ENCODE data around the gene EIF5A. TPM values are rescaled to one million over a fixed set of nuclear protein-coding genes. Genes with fewer than 3 reads are reported as not detected.

EIF5A gene
- total RNA-seq, 1 donor: 436 TPM

DNA sequence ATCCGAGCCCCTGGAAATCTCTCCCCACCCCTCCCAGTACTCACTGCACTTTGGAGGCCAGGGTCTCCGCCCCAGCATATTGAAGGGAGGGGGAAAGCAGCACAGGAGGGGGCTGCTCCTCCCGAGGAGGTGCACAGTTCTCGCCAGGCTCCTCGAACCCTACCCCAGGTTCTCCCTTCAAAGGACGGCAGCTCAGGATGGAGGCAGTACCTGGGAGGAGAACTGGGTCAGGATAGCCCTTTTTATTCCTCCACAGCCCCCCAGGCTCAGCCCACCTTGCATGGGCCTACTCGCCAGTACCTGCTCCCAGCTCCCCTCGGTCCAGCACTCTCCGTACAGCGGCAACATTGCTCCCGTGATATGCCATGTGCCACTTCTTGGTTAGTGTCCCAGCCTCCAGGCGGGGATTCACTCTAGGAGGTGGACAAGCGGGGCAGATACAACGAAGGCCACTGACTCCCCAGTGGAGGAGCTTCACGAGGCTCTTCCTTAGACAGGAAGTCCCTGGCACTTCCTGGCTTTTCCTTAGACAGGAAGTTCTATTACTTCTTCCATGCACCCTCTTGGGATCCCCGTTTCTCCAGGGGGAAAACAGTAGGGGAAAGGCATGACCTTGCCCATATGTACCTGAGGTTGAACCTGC, 9.9 kb downstream of the EIF5A start:
- peaks cover 24% of the 10 kb centered on the region for H4K20me1 ChIP-seq (ENCODE audit: insufficient read depth, low read length)
- no peaks in the 10 kb centered on the region for H3K27me3 ChIP-seq (ENCODE audit: insufficient read depth, low read length)
- TF ChIP-seq, protein P1, sequence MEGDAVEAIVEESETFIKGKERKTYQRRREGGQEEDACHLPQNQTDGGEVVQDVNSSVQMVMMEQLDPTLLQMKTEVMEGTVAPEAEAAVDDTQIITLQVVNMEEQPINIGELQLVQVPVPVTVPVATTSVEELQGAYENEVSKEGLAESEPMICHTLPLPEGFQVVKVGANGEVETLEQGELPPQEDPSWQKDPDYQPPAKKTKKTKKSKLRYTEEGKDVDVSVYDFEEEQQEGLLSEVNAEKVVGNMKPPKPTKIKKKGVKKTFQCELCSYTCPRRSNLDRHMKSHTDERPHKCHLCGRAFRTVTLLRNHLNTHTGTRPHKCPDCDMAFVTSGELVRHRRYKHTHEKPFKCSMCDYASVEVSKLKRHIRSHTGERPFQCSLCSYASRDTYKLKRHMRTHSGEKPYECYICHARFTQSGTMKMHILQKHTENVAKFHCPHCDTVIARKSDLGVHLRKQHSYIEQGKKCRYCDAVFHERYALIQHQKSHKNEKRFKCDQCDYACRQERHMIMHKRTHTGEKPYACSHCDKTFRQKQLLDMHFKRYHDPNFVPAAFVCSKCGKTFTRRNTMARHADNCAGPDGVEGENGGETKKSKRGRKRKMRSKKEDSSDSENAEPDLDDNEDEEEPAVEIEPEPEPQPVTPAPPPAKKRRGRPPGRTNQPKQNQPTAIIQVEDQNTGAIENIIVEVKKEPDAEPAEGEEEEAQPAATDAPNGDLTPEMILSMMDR (IDR thresholded peaks at IDR 0.05; ENCODE audit: extremely low read depth, low read depth, low read length): no peak
- H3K79me2 ChIP-seq (ENCODE audit: insufficient read depth, low read length): peaks cover 25% of the 10 kb centered on the region
- H3K4me2 ChIP-seq (ENCODE audit: insufficient read depth, low read length): no peak overlapping the region
- no peaks in the 10 kb centered on the region for H3K9me3 ChIP-seq (ENCODE audit: low read depth, low read length)
- H3K36me3 ChIP-seq (ENCODE audit: insufficient read depth, low read length): peaks cover 67% of the 10 kb centered on the region
- no peak overlapping the region for H2AFZ ChIP-seq (ENCODE audit: low read length)
- H3K27ac ChIP-seq (ENCODE audit: low read depth, low read length): no peak overlapping the region
- H3K4me3 ChIP-seq (ENCODE audit: insufficient read depth, low read length): no peak overlapping the region
- H3K4me1 ChIP-seq (ENCODE audit: insufficient read depth, low read length): peaks cover 28% of the 10 kb centered on the region
- DNase-seq (ENCODE audit: insufficient read length, low spot score, missing footprints): peak; percentile 82

- TF ChIP-seq, protein P1 (IDR thresholded peaks at IDR 0.05; ENCODE audit: extremely low read depth, low read depth, low read length): no peak
- no peak overlapping the region for H3K4me3 ChIP-seq (ENCODE audit: insufficient read depth, low read length)
- H3K27ac ChIP-seq (ENCODE audit: low read depth, low read length): no peak overlapping the region
- H3K4me2 ChIP-seq (ENCODE audit: insufficient read depth, low read length): no peak overlapping the region
- H3K4me1 ChIP-seq (ENCODE audit: insufficient read depth, low read length): peaks cover 18% of the 10 kb centered on the region
- no peaks in the 10 kb centered on the region for H3K27me3 ChIP-seq (ENCODE audit: insufficient read depth, low read length)
- H2AFZ ChIP-seq (ENCODE audit: low read length): no peak overlapping the region
- peaks cover 67% of the 10 kb centered on the region for H3K36me3 ChIP-seq (ENCODE audit: insufficient read depth, low read length)
- peaks cover 15% of the 10 kb centered on the region for H3K79me2 ChIP-seq (ENCODE audit: insufficient read depth, low read length)
- no peaks in the 10 kb centered on the region for H3K9me3 ChIP-seq (ENCODE audit: low read depth, low read length)
- peak; percentile 76 for DNase-seq (ENCODE audit: insufficient read length, low spot score, missing footprints)
- peaks cover 14% of the 10 kb centered on the region for H4K20me1 ChIP-seq (ENCODE audit: insufficient read depth, low read length)
These were observed 10.9 kb downstream of the EIF5A start for GRCh38 chr17:7318121-7318860.

- Histone ChIP-seq H3K27ac (ENCODE audit: low read depth, low read length) (no peak overlapping the region), H2AFZ (ENCODE audit: low read length) (no peak overlapping the region), H3K4me3 (ENCODE audit: insufficient read depth, low read length) (no peak overlapping the region), H3K79me2 (ENCODE audit: insufficient read depth, low read length) (no peaks in the 10 kb centered on the region), H3K36me3 (ENCODE audit: insufficient read depth, low read length) (peaks cover 82% of the 10 kb centered on the region), H3K4me2 (ENCODE audit: insufficient read depth, low read length) (no peak overlapping the region), H3K9me3 (ENCODE audit: low read depth, low read length) (no peaks in the 10 kb centered on the region), H4K20me1 (ENCODE audit: insufficient read depth, low read length) (no peaks in the 10 kb centered on the region), H3K4me1 (ENCODE audit: insufficient read depth, low read length) (no peaks in the 10 kb centered on the region), H3K27me3 (ENCODE audit: insufficient read depth, low read length) (no peaks in the 10 kb centered on the region)
- DNase-seq (ENCODE audit: insufficient read length, low spot score, missing footprints): peak; percentile 69
- TF ChIP-seq, protein P1 (IDR thresholded peaks at IDR 0.05; ENCODE audit: extremely low read depth, low read depth, low read length): no peak
These were observed 14.0 kb downstream of the EIF5A start for GRCh38 chr17:7321466-7321865.

GRCh38 chr17:7322520-7323194, 15.2 kb downstream of the EIF5A start:
- peaks cover 7% of the 10 kb centered on the region for H3K79me2 ChIP-seq (ENCODE audit: insufficient read depth, low read length)
- no peak overlapping the region for H3K27ac ChIP-seq (ENCODE audit: low read depth, low read length)
- H2AFZ ChIP-seq (ENCODE audit: low read length): no peak overlapping the region
- H3K27me3 ChIP-seq (ENCODE audit: insufficient read depth, low read length): no peaks in the 10 kb centered on the region
- H4K20me1 ChIP-seq (ENCODE audit: insufficient read depth, low read length): no peaks in the 10 kb centered on the region
- no peak overlapping the region for H3K4me2 ChIP-seq (ENCODE audit: insufficient read depth, low read length)
- H3K9me3 ChIP-seq (ENCODE audit: low read depth, low read length): no peaks in the 10 kb centered on the region
- TF ChIP-seq, protein P1 (IDR thresholded peaks at IDR 0.05; ENCODE audit: extremely low read depth, low read depth, low read length): no peak
- no peak overlapping the region for H3K4me3 ChIP-seq (ENCODE audit: insufficient read depth, low read length)
- peak; percentile 64 for DNase-seq (ENCODE audit: insufficient read length, low spot score, missing footprints)
- H3K4me1 ChIP-seq (ENCODE audit: insufficient read depth, low read length): no peaks in the 10 kb centered on the region
- peaks cover 76% of the 10 kb centered on the region for H3K36me3 ChIP-seq (ENCODE audit: insufficient read depth, low read length)
